Kidney (tissue), 14 donors: ENCODE results near the gene KCNIP1. TPM values are rescaled to one million over a fixed set of nuclear protein-coding genes. Genes with fewer than 3 reads are reported as not detected.

Source experiments
- DNase-seq, 5 donors: peaks; one replicate each; pipeline ENCODE4 v3.0.0-alpha.2; 2013 to 2020
- FAIRE-seq: peaks from 2 replicates; lab custom pipeline; 2012; peaks lifted over from hg19 to GRCh38; lab: Jason Lieb, UNC
- H3K27ac ChIP-seq, 2 donors: one replicate each; pipeline ENCODE4 v1.7.0; 2013; ENCODE audit warnings: low read depth in 2 of 2, low read length in 2 of 2, inconsistent platforms in 1 of 2
- H3K27me3 ChIP-seq: one replicate; pipeline ENCODE4 v1.7.1; 2013; ENCODE audit warnings: low read length, inconsistent platforms; ENCODE audit not compliant: control insufficient read depth, insufficient read depth
- H3K36me3 ChIP-seq, 3 donors: one replicate each; pipeline versions ENCODE4 v1.7.0 to v1.7.1; 2013; ENCODE audit warnings: low read length in 3 of 3, control low read depth in 1 of 3, inconsistent platforms in 1 of 3; ENCODE audit not compliant: insufficient read depth in 3 of 3, control insufficient read depth in 2 of 3
- H3K4me1 ChIP-seq, 3 donors: one replicate each; pipeline versions ENCODE4 v1.7.0 to v1.7.1; 2013; ENCODE audit warnings: low read length in 3 of 3, inconsistent platforms in 1 of 3, low read depth in 1 of 3; ENCODE audit not compliant: control insufficient read depth in 2 of 3, insufficient read depth in 2 of 3
- H3K4me3 ChIP-seq, 3 donors: one replicate each; pipeline versions ENCODE4 v1.7.0 to v1.8.1; 2013; ENCODE audit warnings: low read length in 3 of 3, control low read depth in 1 of 3, inconsistent platforms in 1 of 3
- H3K9ac ChIP-seq, 3 donors: one replicate each; pipeline versions ENCODE4 v1.7.0 to v1.7.1; 2013; ENCODE audit warnings: low read length in 3 of 3, control low read depth in 1 of 3, inconsistent platforms in 1 of 3
- H3K9me3 ChIP-seq, 3 donors: one replicate each; pipeline versions ENCODE4 v1.7.0 to v1.7.1; 2013; ENCODE audit warnings: low read length in 3 of 3, control low read depth in 1 of 3, inconsistent platforms in 1 of 3; ENCODE audit not compliant: control insufficient read depth in 2 of 3, insufficient read depth in 1 of 3
- intact Hi-C: fragments of 100-400 bp; cut with DNase I; formaldehyde crosslinking; loops from one replicate; pipeline ENCODE4 v1.11.1; 2022
- polyA plus RNA-seq: library from polyadenylated mRNA; stranded (reverse); fragments of 350-450 nt; fragmentation: Illumina TruSeq; extraction: RNeasy Lipid Tissue Mini Kit (QIAGEN cat#74804); gene quantifications from one replicate; pipeline ENCODE4 v1.2.3, GENCODE V29; 2014; ENCODE audit warnings: low read depth, low replicate concordance; ENCODE audit not compliant: insufficient read depth
- total RNA-seq: library from RNA; stranded (reverse); fragmentation: NEBNext Ultra II Directional; extraction: Animal tissue kit (Norgen Biotek cat#: 25700); gene quantifications from one replicate; pipeline ENCODE4 v1.2.1, GENCODE V29; 2021
- TF ChIP-seq, protein P1 (sequence below): IDR thresholded peaks from 3 replicates; pipeline ENCODE4 v1.5.1; 2012; ENCODE audit warnings: mild to moderate bottlenecking, moderate library complexity, borderline replicate concordance; ENCODE audit not compliant: insufficient read depth; ENCODE audit errors: extremely low read depth
- donor health status: control.
- donor health status: control.
- donor health status: control.
- donor health status: control.
- donor health status: control.
- donor health status: DM: yes; HTN: yes; CAD: no.
- donor health status: Normal renal cell carcinoma (clear cell type).

The KCNIP1 gene
- total and polyA plus RNA-seq, 2 donors from 2014 or later, result 1.8 to 3.1 TPM

DNA sequence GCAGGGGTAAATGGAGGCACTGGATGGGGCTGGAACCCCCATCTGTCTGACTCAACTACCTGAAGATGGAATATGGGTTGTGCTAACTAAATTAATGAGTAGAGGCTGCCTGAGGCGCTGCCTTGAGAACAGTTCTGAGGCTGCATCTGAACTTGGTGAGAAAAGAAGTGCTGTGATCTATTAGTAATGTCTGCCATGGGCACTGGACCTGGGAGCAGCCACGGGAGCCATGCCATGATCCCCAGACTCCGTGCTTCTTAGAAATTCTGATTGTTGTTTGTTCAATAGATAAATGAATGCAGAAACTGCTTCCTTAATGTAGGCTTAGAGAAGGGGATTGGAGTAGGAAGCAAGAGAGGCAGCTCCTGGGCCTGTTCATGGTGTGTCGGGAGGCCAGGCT lies 80.2 kb downstream of the KCNIP1 start:
- FAIRE-seq, result no peak
- no peaks in the 10 kb centered on the region for H3K27me3 ChIP-seq
- H3K36me3 ChIP-seq, result no peaks in the 10 kb centered on the region
- no peak overlapping the region for H3K9ac ChIP-seq
- H3K4me1 ChIP-seq, result no peaks in the 10 kb centered on the region
- TF ChIP-seq, protein P1, sequence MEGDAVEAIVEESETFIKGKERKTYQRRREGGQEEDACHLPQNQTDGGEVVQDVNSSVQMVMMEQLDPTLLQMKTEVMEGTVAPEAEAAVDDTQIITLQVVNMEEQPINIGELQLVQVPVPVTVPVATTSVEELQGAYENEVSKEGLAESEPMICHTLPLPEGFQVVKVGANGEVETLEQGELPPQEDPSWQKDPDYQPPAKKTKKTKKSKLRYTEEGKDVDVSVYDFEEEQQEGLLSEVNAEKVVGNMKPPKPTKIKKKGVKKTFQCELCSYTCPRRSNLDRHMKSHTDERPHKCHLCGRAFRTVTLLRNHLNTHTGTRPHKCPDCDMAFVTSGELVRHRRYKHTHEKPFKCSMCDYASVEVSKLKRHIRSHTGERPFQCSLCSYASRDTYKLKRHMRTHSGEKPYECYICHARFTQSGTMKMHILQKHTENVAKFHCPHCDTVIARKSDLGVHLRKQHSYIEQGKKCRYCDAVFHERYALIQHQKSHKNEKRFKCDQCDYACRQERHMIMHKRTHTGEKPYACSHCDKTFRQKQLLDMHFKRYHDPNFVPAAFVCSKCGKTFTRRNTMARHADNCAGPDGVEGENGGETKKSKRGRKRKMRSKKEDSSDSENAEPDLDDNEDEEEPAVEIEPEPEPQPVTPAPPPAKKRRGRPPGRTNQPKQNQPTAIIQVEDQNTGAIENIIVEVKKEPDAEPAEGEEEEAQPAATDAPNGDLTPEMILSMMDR, result no peak
- no peak for DNase-seq
- no peak overlapping the region for H3K27ac ChIP-seq
- no peak overlapping the region for H3K4me3 ChIP-seq
- H3K9me3 ChIP-seq, result peaks cover 0 to under 1% (median 0%) of the 10 kb centered on the region in 3 donors
- intact Hi-C loops, result no loop called here

DNA sequence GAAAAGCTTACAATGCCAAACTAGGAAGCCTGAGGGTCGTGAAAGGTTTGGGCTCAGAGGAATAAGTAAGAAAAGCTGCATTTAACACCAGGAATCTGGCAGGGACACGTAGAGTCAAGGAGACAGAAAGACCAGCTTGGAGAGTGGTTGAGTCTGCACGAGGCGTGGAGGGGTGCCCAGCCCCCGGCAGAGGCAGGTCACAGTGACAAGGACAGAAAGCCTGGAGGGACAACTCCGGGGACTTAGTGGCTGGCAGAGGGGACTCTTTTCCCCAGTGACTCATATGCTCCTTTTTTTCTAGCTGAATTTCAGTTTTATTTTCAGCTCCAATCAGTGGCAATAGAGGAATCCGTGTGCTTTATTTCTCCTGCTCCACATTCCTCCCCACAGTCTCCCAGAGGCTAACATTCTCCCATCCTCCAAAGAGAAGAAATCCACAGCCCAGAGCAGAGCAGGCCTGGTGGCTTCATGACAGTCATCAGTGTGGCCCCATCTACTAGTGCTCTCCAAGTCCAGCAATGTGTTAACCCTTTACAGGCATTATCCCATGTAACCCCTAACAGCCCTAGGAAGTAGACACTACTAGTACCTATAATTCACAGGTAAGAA lies 80.7 kb downstream of the KCNIP1 start:
- Histone ChIP-seq H3K9ac (no peak overlapping the region), H3K36me3 (no peaks in the 10 kb centered on the region), H3K9me3 (no peaks in the 10 kb centered on the region), H3K4me3 (no peak overlapping the region), H3K4me1 (no peaks in the 10 kb centered on the region), H3K27ac (no peak overlapping the region), H3K27me3 (no peaks in the 10 kb centered on the region)
- intact Hi-C loops, result no loop called here
- FAIRE-seq (no peak), DNase-seq (no peak)
- TF ChIP-seq, protein P1, result no peak

DNA sequence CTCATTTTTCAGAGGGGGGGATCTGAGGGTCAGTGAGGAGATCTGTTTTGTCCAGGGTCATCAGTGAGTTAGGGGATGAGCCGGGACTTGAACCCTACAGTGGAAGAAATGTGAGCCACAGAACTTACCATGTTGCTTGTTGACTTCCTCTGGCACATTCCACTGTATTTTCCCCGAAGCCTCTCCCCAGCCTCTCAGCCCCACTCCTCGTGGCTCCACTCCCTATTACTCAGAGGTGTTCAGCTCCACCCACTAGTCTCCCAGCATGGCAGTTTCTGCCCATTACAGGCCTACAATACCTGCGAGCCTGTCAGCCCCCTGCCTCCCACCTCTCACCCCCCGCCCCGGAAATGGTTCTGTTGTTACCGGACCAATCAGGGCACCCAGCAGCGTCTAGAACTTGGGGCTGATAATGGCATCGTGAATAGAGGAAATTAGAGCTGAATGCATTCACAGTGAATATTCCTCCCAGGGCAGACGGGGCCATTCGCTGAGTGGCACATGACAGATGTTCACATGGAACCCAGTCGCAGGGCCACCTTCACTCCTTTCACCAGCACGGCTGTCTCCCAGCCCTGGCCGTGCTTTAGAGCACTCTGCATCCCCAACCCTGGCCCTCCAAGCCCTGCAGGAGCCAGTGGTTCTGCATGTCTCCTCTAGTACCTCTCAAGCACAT lies 81.6 kb downstream of the KCNIP1 start:
- FAIRE-seq, result no peak
- DNase-seq, result no peak
- TF ChIP-seq, protein P1, result no peak
- Histone ChIP-seq H3K4me3 (no peak overlapping the region), H3K27me3 (no peaks in the 10 kb centered on the region), H3K27ac (no peak overlapping the region), H3K4me1 (no peaks in the 10 kb centered on the region), H3K9ac (no peak overlapping the region), H3K36me3 (no peaks in the 10 kb centered on the region), H3K9me3 (no peaks in the 10 kb centered on the region)
- intact Hi-C loops, result no loop called here
